Adipocyte (in vitro differentiated cells): Measurements from ENCODE around the gene NKD2.

Experiments
- DNase-seq: peaks from one replicate; pipeline ENCODE4 v3.0.0-alpha.2; 2015; ENCODE audit warnings: low read depth
- H3K27me3 ChIP-seq: replicated peaks from 2 replicates; pipeline ENCODE4 v1.7.0; 2013; ENCODE audit warnings: mild to moderate bottlenecking, low read length, moderate library complexity; ENCODE audit not compliant: control insufficient read depth, insufficient read depth
- H3K36me3 ChIP-seq: 2 replicates; pipeline ENCODE4 v1.7.0; 2013; ENCODE audit warnings: low read length, mild to moderate bottlenecking, moderate library complexity; ENCODE audit not compliant: control insufficient read depth, insufficient read depth, severe bottlenecking
- H3K4me1 ChIP-seq: 2 replicates; pipeline ENCODE4 v1.7.0; 2013; ENCODE audit warnings: mild to moderate bottlenecking, low read length, moderate library complexity; ENCODE audit not compliant: control insufficient read depth, insufficient read depth
- H3K4me3 ChIP-seq: 2 replicates; pipeline ENCODE4 v1.7.0; 2013; ENCODE audit warnings: mild to moderate bottlenecking, low read length, moderate library complexity
- H3K9ac ChIP-seq: 2 replicates; pipeline ENCODE4 v1.7.0; 2013; ENCODE audit warnings: mild to moderate bottlenecking, low read length, moderate library complexity
- H3K9me3 ChIP-seq: 2 replicates; pipeline ENCODE4 v1.7.0; 2013; ENCODE audit warnings: mild to moderate bottlenecking, low read length, moderate library complexity; ENCODE audit not compliant: control insufficient read depth

Gene NKD2

DNA sequence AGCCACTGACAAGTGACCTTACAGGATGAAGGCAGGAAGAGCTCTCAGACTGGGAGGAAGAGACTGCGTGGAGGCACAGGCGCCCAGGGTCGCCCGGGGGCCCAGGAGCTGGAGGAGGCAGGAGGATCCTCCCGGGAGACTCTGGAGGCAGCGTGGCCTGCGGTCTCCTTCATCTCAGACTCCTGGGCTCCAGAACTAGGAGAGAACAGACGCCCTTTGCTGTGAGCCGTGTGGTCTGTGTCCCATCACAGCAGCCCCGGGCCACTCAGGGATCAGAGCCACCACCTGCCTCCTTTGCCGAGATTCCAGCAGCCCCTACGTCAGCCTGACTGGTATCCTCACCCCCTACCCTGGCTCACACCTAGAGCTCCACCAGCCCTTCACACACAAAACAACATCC, 58.1 kb downstream of the NKD2 start:
- no peak for DNase-seq
- Histone ChIP-seq H3K36me3 (peaks cover 9% of the 10 kb centered on the region), H3K4me1 (no peaks in the 10 kb centered on the region), H3K9me3 (no peaks in the 10 kb centered on the region), H3K27me3 (no peaks in the 10 kb centered on the region), H3K4me3 (no peak overlapping the region), H3K9ac (no peak overlapping the region)

DNA sequence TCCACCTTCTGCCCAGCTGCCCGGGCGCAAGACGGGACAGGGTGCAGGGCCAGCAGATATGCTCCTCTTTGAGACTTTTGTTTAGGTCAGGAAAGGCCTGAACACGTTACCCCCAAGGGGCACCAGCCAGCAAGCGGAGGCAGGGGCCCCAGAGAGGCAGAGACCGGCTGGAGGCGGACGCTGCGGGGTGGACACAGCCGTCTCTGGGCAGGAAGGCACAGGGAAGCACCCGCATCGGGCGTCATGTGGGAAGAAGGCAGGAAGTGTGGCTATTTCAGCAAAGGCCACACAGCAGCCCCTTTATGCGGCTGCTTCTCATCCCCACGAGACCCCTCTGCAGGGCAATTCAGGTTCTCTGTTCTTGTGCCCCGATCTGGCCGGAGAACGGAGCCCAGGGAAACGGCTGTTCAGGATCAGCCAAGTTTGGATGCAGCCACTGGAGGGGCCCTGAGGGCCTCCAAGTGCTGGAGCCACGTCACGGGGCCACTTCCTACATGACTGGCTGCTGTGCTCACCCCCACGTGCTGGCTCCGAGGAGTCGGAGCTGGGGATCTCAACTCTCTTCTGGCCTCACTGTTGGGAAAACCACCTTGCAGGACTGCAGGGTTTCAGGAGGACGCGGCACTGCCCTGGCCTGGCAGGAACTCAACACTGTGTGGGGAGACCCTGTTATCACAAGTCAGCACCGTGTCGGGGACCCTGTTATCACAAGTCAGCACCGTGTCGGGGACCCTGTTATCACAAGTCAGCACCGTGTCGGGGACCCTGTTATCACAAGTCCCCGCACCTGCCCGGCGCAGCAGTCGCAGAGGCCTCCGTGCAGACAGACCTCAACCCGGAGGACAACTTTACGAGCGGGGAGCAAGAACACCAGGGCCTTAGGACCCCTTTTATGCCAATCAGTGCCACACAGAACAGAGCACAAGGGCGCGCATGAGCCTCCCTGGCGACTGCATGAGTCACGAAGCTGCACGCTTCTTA, 58.8 kb downstream of the NKD2 start:
- no peaks in the 10 kb centered on the region for H3K4me1 ChIP-seq
- no peak overlapping the region for H3K4me3 ChIP-seq
- H3K9me3 ChIP-seq, result no peaks in the 10 kb centered on the region
- peaks cover 9% of the 10 kb centered on the region for H3K36me3 ChIP-seq
- no peak overlapping the region for H3K9ac ChIP-seq
- H3K27me3 ChIP-seq, result no peaks in the 10 kb centered on the region
- DNase-seq, result no peak

DNA sequence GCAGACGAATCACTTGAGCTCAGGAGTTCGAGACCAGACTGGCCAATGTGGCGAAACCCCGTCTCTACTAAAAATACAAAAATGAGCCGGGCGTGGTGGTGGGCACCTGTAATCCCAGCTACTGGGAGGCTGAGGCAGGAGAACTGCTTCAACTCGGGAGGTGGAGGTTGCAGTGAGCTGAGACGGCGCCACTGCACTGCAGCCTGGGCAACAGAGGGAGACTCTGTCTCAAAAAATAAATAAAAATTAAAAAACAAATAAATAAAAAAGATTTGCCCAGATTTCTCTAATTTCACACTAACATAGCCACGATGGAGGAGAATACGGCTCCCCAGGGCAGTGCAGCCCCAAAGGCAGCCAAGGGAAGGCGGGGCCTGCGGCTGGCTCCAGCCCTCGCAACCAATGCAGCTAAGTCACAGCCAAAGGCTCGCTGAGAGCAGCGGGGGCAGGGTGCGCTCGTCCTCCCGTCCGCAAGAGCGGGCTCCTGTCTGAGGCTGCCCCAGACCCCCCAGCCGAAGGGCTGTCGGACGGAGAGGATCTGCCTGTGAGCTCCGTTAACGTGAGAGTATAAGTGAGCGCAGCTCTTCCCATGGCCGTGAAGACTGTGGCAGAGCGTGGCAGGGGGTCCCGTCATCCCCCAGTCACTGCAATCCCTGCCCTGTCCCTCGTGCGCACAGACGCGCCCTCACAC, 59.7 kb downstream of the NKD2 start:
- H3K4me3 ChIP-seq, result no peak overlapping the region

DNA sequence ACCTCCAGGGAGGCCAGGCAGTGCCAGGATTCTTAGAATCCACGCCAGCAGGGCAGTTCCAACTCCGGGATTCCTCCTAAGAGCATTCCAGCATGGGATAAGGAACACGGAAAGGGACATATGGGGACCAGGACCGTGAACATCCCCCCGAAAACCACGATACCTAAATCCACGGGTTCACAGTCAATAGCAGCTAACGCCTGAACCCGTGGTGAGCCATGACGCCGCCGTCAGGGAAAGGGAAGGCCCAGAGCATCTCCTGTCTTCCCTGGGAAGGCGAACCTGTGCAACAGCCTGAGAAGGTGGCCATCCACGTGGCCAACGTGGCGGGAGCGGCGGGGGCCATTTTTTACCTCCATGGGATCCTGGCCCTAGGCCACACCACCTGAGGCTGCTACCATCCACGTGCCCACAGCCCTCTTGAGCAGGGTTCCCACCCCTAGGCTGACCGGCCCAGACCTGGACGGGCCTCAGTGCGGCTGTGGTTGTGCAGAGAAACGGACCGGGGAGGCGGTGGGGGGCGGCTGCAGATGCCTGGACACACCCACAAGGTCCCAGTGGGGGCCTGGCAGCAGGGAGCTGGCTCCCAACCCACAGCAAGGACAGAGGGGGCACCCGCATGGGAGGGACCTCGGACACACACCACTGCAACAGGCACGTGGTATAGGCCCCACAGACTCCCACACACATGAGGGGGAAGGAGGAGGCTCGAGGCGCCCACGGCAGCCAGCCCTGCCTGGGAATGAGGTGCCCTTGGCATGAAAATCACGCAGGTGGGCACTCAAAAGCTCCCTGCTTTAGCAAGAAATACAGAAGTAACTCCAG, 60.5 kb downstream of the NKD2 start:
- H3K4me3 ChIP-seq, result no peak overlapping the region
- DNase-seq, result no peak
- H3K36me3 ChIP-seq, result peaks cover 9% of the 10 kb centered on the region
- no peak overlapping the region for H3K9ac ChIP-seq
- H3K4me1 ChIP-seq, result no peaks in the 10 kb centered on the region
- no peaks in the 10 kb centered on the region for H3K27me3 ChIP-seq
- H3K9me3 ChIP-seq, result no peaks in the 10 kb centered on the region

More for the DNA sequence above, 59.7 kb downstream of the NKD2 start:
- H3K36me3 ChIP-seq, result peaks cover 7% of the 10 kb centered on the region
- H3K27me3 ChIP-seq, result no peaks in the 10 kb centered on the region
- H3K9me3 ChIP-seq, result no peaks in the 10 kb centered on the region
- no peaks in the 10 kb centered on the region for H3K4me1 ChIP-seq
- DNase-seq, result no peak
- no peak overlapping the region for H3K9ac ChIP-seq

DNA sequence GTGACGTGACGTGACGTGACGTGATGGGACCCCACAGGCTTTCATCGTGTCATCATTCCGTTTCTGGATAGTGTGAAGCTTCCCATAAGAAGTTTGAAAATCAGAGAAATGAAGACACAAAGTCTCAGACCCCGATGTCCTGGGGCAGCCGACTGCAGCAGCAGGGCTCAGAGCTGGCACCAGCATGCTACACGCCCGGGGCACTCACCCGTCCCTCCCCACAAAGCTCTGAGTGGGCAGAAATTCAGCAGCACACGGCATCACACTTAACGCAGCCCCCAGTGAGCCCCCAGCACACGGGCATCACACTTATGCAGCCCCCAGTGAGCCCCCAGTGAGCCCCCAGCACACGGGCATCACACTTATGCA, 61.1 kb downstream of the NKD2 start:
- no peaks in the 10 kb centered on the region for H3K4me1 ChIP-seq
- no peaks in the 10 kb centered on the region for H3K27me3 ChIP-seq
- no peak overlapping the region for H3K9ac ChIP-seq
- no peak overlapping the region for H3K4me3 ChIP-seq
- no peaks in the 10 kb centered on the region for H3K9me3 ChIP-seq
- no peak for DNase-seq
- peaks cover 8% of the 10 kb centered on the region for H3K36me3 ChIP-seq

DNA sequence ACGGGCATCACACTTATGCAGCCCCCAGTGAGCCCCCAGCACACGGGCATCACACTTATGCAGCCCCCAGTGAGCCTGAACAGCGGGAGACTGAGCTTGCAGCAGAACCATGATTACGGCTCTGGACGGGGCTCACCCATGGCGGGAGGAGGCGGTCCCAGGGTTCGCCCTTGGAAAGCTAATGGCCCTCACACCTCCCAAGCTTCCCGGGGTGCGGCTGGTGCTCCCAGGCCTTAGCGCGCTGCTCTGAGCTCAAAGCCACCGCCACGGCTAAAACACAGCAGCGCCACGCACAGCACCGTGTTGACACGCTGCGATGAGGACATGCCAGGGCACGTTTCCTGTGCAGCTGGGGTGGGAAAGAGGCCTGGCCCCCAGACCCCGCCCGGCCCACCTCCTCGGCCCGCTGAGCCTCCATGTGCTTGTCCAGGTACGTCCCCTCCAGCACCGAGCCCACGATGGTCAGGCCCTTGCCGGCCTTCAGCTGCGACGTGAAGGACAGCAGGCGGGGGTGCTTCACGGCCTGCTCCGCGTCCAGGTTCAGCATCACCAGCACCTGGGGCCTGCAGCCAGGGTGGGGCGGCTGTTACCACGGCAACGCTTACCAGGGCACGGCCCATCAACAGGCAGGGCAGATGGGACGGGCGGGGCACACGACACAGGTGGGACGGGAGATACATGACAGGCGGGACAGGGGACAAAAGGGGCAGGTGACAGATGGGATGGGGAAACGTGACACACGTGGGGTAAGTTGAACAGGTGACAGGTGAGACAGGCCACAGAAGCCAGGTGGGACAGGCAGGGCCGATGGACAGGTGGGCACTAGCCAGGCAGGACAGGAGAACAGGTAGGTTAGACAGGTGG, 64.9 kb downstream of the NKD2 start:
- no peaks in the 10 kb centered on the region for H3K9me3 ChIP-seq
- no peaks in the 10 kb centered on the region for H3K4me1 ChIP-seq
- no peak for DNase-seq
- no peak overlapping the region for H3K4me3 ChIP-seq
- H3K9ac ChIP-seq, result no peak overlapping the region
- H3K36me3 ChIP-seq, result peaks cover 12% of the 10 kb centered on the region
- H3K27me3 ChIP-seq, result no peaks in the 10 kb centered on the region

DNA sequence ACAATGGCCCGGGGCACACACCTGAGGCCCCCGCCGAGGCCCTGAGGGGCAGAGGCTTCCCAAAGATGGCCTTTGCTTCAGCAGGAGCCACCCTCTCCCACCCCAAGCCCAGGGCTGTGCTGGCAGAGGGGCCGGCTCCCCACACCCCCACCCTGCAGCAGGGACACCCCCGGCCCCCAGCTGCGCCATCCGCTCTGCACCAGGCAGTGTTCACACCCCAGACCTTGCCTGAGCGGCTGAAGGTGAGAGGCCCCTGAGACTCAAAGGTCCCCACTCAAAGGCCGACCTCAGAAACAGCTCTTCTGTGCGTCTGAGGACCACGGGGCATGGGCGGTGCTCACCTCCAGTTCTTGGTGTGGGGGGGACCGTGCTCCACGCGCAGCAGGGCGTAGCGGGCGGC, 65.6 kb downstream of the NKD2 start:
- Histone ChIP-seq H3K27me3 (no peaks in the 10 kb centered on the region), H3K9me3 (no peaks in the 10 kb centered on the region), H3K36me3 (peaks cover 17% of the 10 kb centered on the region), H3K4me3 (no peak overlapping the region), H3K4me1 (no peaks in the 10 kb centered on the region), H3K9ac (no peak overlapping the region)
- no peak for DNase-seq

DNA sequence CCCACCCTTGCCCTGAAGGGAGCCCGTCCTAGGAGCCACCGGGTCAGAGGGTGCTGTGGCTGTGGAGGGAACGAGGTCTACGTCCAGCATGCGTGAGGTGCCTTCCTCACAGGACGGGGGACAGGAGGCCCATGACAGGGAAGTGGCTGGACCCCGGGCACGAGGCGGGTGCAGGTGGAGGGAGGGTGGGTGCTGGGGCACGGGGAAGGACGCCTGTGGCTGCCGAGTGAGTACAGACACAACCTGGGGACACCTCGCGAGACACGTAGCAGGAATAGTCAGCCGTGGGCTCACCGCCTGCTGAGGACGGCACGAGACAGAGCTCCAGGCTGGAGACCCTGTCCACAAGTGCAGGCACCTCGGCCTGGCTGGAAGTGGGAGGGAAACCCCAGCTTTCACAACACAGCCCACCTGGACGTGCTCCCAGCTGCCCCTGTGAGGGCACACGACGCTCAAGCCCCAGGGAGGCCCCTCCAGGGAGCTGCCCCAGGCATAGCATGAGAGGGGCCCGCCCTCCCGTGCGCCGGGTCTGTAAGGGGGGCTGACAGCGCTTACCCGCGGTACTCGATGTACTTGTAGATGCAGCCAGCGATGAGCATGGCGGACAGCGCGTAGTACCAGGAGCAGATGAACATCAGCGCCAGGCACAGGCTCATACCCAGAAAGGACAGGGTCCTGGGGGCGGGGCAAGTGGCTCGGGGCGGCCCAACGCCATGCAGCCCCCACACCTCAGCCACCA, 66.4 kb downstream of the NKD2 start:
- H3K27me3 ChIP-seq, result no peaks in the 10 kb centered on the region
- DNase-seq, result no peak
- no peak overlapping the region for H3K4me3 ChIP-seq
- H3K9ac ChIP-seq, result no peak overlapping the region
- no peaks in the 10 kb centered on the region for H3K9me3 ChIP-seq
- peaks cover 19% of the 10 kb centered on the region for H3K36me3 ChIP-seq
- H3K4me1 ChIP-seq, result no peaks in the 10 kb centered on the region

DNA sequence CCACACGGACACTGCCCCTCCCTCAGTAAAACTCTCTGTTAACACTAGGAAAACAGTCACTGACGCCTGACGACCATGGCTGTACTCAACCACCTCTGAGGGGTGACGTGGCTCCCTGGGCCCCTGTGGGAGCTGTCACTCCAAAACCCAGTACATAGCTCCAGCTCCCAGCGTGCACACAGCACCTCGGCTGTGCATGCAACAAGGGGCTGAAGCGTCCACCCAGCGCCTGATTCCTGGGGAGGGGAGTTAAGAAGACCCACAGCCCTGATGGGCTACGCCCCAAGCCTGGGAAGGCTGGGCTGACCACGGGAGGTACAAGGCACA, 66.9 kb downstream of the NKD2 start:
- Histone ChIP-seq H3K4me3 (no peak overlapping the region), H3K36me3 (peaks cover 19% of the 10 kb centered on the region), H3K9ac (no peak overlapping the region), H3K9me3 (no peaks in the 10 kb centered on the region), H3K27me3 (no peaks in the 10 kb centered on the region), H3K4me1 (no peaks in the 10 kb centered on the region)
- DNase-seq, result no peak

DNA sequence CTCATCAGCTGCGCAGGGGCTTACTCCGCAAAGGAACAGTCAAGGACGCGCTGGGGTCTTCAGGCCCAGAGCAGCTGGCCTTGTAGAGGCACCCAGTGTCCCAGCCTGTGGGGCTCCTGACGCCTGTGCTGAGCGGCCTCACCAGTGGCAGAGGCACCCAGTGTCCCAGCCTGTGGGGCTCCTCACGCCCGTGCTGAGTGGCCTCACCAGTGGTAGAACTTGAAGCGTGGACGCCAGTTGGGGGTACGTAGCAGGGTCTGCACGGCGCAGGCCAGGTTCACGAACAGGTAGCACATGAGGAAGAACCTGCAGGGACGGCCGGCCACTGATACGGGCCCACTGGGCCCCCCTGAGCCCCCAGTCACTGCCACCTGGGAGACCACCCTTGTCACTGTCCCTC, 67.3 kb downstream of the NKD2 start:
- DNase-seq, result no peak
- Histone ChIP-seq H3K36me3 (peaks cover 19% of the 10 kb centered on the region), H3K9me3 (no peaks in the 10 kb centered on the region), H3K27me3 (no peaks in the 10 kb centered on the region), H3K4me1 (no peaks in the 10 kb centered on the region), H3K9ac (no peak overlapping the region), H3K4me3 (no peak overlapping the region)
